Umbilical cord (tissue), 2 donors: Measurements from ENCODE around the gene RAB24. TPM values are rescaled to one million over a fixed set of nuclear protein-coding genes. Genes with fewer than 3 reads are reported as not detected.

Experiments
- DNase-seq: peaks from one replicate; pipeline ENCODE4 v3.0.0-alpha.2; 2015; ENCODE audit warnings: low spot score
- total RNA-seq: library from RNA; depleted of rRNA; stranded (reverse); fragments of >200 nt; gene quantifications from one replicate; pipeline ENCODE4 v1.2.3, GENCODE V29; 2014; ENCODE audit warnings: low replicate concordance; ENCODE audit not compliant: insufficient read depth

The RAB24 gene
- total RNA-seq, 1 donor from 2014 or later, result 31.5 TPM

- DNase-seq, result no peak
Observed at GRCh38 chr5:177333420-177334154, 30.1 kb upstream of the RAB24 start.

GRCh38 chr5:177332896-177333260 lies 29.4 kb upstream of the RAB24 start:
- DNase-seq, result no peak

- DNase-seq, result no peak
Observed at GRCh38 chr5:177332031-177332895, 28.7 kb upstream of the RAB24 start.

- no peak for DNase-seq
Observed at GRCh38 chr5:177330991-177331842, 27.7 kb upstream of the RAB24 start.

- no peak for DNase-seq
Observed at GRCh38 chr5:177329883-177330282, 26.4 kb upstream of the RAB24 start.

- DNase-seq, result no peak
Observed at GRCh38 chr5:177328545-177329231, 25.2 kb upstream of the RAB24 start.

- no peak for DNase-seq
Observed at GRCh38 chr5:177327539-177328522, 24.3 kb upstream of the RAB24 start.

- no peak for DNase-seq
Observed at GRCh38 chr5:177325868-177326381, 22.4 kb upstream of the RAB24 start.

GRCh38 chr5:177320879-177321278 lies 17.4 kb upstream of the RAB24 start:
- no peak for DNase-seq

- no peak for DNase-seq
Observed at GRCh38 chr5:177319913-177320588, 16.5 kb upstream of the RAB24 start.

- DNase-seq, result peak; percentile 71
Observed at GRCh38 chr5:177317959-177318377, 14.4 kb upstream of the RAB24 start.

GRCh38 chr5:177316005-177316404 lies 12.5 kb upstream of the RAB24 start:
- DNase-seq, result no peak

- no peak for DNase-seq
Observed at GRCh38 chr5:177315411-177315810, 11.9 kb upstream of the RAB24 start.

- no peak for DNase-seq
Observed at GRCh38 chr5:177314376-177315342, 11.1 kb upstream of the RAB24 start.

- no peak for DNase-seq
Observed at GRCh38 chr5:177313561-177314259, 10.2 kb upstream of the RAB24 start.

GRCh38 chr5:177312649-177313181 lies 9.2 kb upstream of the RAB24 start:
- peak; percentile 36 for DNase-seq
